NCI-H2171 (cell line): ENCODE data around the gene IGFN1.
"Not testable (repeated sequence)": the region's sequence is repeated elsewhere in the genome, so short reads cannot be mapped to it uniquely, and the experiment has no call there.

Source experiments
- DNase-seq: peaks from one replicate; lab custom pipeline; 2025; lab: John Stamatoyannopoulos, UW

Gene IGFN1

DNA sequence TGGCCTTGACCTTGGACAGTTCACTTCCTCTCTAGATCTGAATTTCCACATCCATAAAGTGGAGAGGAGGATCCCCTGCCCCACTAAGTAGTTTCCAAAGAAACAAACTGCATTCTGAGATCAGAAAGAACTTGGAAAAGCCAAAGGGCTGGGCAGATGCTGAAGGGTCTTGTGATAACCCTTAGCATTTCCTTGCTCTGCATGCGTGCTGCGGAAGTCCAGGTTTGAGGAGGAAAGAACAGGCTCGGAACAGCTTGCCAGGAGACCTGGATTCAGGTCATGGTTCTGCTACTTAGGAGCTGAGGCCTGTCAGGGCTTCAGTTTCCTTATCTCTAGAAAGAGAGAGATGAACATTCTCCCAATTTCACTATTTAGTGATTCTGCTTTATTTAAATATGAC lies 27.2 kb downstream of the IGFN1 start:
- no peak for DNase-seq

DNA sequence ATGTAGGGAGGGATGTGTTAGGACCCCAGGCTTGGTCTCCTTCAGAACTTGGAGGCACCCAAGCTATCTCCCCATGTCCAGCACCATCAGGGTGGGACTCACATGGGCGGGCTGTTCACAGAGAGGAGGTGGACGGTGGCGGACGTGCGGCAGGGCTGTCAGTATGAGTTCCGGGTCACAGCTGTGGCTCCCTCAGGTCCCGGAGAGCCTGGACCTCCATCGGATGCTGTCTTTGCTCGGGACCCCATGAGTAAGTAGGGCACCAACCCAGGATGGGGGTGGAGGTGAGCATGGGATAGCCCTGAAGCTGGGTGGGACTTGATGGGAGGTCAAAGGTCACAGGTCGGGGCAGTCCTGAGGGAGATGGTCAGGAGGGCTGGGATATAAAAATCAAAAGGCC lies 27.8 kb downstream of the IGFN1 start:
- DNase-seq, result no peak

DNA sequence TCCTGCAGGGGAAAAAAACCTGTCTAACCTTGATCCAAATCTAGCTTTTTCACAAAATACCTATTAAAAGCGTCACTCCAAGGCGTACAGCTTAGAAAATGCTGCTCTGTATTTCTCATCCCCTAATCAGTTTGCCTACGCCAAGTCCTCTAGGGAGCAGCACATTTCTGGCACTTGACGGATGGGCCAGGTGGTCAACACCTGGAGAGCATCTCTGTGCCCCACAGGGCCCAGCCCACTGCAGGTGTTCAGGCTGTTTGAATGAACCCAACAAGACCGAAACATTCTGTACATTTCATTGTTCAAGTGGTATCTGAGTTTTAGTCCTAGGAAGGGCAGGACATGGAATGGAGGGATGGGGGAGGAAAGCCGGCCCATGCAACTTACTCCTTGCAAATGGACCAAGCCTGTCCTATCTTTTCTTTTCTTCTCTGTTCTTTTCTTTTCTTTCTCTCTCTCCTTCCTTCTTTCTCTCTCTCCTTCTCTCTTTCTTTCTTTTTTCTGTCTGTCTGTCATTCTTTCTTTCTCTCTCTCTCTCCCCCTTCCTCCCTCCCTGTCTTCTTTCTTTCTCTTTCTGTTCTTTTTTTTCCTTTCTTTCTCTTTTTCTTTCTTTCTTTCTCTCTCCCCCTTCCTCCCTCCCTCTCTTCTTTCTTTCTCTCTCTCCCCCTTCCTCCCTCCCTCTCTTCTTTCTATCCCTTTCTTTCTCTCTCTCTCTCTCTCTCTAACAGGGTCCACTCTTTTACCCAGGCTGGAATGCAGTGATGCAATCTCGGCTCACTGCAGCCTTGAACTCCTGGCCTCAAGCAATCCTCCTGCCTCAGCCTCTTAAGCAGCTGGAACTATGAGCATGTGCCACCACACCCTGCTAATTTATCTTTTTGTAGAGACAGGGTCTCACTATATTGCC lies 29.1 kb downstream of the IGFN1 start:
- DNase-seq, result peak; percentile 55

DNA sequence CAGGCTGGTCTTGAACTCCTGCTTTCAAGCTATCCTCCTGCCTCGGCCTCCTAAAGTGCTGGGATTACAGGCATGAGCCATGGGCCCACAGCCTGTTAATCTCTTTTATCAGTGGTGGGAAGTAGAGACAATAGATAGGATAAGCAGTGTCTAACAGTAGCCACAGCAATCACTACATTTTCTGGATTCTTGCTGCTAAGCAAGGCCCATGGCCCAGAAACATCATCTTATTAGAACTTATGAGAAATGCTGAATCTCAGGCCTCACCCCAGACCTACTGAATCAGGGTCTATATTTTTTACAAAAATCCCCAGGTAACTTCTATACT lies 29.7 kb downstream of the IGFN1 start:
- no peak for DNase-seq

DNA sequence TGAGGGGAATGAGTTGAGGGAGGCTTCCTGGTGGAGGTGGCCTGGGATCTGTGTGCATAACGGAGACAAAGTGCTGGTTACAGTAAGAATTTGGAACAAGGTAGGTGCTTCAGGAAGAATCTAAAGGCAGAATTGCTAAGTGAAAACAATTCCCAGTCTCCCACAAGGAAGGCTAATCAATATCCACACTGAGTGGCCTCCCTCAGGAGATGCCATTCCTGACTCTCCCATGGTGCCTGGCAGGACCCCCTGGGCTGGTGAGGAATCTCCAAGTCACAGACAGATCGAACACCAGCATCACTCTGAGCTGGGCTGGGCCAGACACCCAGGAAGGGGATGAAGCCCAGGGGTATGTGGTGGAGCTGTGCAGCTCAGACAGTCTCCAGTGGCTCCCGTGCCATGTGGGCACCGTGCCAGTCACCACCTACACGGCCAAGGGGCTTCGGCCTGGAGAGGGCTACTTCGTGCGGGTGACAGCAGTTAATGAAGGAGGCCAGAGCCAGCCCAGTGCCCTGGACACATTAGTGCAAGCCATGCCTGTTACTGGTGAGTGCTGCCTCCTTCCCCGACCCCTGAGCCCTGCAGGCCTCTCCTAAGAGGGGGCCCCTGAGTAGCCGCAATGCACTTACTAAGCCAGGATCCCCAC lies 30.7 kb downstream of the IGFN1 start:
- no peak for DNase-seq

DNA sequence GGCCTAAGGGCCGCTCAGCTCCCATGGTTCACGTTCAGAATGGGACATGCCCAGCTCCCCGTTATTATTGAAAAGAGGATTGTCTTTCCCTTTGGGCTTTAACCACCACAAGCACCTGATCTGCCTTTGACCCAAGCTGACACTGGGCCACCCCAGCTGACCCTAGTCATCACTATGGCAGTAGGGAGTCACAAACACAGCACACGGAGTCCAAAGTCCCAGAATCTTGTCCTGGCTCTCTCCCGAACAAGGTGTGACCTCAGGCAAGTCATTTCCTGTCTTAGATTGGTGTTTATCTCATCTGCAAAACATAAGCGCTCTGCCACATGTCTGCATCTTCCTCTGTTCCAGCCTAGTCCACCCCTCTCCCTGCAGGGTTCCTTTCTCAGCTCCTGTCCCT lies 31.5 kb downstream of the IGFN1 start:
- no peak for DNase-seq

DNA sequence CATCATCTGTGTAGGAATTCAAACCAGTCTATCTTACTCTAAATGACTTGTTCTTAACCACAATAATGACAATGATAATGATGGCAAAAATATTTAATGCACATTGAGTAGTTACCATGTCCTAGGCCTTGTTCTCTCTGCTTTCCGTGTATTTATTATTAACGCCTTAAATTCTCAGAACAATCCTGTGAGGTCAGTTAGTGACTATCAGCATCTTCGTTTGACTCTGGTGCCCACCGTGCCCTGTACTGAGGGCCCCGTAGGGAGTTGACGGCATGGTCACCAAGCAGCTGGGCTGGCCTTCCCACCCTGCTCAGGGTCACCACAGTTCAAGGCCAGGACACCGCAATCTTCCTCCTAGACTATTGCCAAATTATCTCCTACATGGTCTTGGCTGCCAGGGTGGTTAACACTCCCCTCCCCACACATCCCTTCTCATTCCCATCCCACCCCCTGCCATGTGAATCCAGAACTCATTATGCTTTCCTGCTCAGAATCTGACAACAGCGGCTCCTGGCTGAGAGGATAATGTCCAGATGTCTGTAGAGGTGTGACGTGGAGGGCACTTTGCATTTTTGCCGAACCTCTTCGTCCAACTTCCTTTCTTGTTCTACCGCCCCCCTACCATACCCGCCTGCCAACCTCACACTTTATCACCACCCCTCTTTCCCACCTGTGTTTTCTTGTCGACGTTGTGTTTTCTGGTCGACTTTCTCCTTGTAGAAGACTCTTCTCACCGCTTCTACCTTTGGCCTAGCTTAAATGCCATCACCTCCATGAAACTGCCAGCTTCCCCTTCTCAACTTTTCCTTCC lies 33.4 kb downstream of the IGFN1 start:
- DNase-seq, result no peak

DNA sequence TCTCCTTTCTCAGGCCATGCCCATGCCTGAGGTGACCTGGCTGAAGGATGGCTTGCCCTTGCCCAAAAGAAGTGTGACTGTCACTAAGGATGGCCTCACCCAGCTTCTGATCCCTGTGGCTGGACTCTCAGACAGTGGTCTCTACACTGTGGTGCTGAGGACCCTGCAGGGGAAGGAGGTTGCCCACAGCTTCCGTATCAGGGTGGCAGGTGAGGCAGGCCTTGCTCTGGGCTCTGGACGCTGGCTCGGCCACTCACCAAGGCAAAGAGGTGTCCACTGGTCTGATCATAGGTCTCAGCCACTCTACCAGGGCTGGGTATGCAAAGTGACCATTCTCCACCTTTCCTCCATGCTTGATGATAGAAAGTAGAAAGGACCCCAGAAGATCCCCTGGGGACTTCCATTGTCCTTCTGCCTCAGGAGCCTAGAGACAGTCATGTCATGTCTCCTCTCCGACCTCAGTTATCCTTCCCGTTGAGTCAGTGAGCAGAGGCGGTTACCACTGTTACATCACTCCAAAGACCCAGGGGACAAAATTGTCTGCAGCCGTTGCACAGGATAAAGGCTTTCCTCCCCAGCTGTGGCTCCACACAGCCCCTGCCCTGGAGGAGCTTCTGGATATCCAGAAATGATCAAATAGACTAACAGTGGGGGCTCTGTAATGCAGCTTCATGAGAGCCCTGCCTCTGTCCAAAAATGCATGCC lies 34.2 kb downstream of the IGFN1 start:
- DNase-seq, result no peak

DNA sequence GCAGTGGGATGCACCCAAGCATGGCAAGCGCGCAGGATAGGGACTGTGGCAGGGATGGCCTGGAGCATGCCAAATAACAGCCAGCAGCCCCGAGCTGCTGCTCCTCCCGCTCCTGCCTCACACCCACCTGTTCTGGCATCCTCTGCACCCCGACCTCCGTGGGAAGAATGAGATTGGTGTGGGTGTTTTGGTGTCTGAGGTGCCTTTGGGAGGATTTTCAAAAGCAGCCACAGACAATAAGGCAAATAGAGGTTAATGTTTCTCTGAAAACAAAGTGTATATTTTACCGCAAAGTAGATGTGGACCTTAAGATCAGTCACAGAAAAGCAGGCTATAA lies 35.5 kb downstream of the IGFN1 start:
- DNase-seq, result no peak

DNA sequence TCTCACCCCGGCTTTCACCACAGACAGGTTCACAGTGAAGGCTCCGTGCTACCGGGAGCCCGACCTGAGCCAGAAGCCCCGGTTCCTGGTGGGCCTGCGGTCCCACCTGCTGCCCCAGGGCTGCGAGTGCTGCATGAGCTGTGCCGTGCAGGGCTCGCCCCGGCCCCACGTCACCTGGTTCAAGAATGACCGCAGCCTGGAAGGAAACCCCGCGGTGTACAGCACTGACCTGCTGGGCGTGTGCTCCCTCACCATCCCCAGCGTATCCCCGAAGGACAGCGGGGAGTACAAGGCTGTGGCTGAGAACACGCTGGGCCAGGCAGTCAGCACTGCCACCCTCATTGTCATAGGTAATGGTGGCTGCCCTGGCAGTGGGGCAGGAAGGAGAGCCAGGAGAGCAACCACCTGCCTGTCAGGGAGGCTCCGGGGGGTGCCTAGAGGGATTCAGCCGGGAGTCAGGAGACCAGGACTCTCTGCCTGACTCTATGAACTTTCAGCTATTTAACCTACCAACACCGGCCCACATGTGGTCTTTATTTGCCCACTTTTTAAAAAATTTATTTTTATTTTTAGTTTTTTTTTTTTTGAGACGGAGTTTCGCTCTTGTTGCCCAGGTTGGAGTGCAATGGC lies 36.4 kb downstream of the IGFN1 start:
- no peak for DNase-seq

DNA sequence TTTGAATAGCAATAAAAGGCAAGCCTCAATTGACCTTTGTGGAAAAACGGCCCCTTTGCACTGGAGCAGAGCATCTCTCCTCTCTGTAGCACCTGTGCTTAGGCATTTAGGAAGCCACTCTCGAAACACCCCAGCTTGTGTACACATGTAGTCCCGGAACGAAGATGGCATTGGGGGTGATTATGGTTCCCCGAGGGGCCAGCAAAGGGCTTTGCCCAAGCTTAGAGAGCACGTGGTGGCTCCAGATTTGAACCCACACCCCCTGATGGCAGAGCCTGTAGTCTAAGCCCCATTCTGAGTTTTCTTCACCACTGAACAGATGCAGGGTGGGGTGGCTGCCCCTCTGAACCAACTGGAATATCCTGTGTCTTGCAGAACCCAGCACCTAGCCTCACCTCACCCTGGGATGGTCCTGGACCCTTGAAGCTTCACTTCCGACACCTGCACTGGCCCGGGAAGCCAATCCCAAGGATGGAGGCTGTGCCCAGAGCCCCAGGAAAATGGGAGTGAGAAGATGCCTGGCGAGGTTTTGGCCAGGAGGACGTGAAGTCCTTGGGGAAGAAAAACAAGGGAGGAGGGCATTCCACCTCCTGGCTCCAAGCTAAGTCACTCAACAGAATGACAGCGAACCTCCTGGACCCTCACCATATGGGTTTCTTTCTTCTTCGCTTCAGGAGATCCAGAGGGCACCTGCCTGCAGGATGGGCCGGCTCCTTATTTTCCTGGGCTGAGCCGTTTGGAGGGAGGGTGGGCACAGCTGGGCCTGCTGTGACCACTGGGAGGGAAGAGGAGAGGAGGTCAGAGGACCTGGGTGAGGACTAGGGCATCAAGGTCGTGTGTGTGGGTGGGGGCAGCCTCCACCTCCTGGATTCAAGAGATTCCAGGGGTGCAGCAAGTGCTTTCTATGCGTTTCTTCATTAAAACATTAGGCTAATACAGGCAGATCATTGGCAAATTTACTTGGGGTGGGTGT lies 37.7 kb downstream of the IGFN1 start:
- no peak for DNase-seq

DNA sequence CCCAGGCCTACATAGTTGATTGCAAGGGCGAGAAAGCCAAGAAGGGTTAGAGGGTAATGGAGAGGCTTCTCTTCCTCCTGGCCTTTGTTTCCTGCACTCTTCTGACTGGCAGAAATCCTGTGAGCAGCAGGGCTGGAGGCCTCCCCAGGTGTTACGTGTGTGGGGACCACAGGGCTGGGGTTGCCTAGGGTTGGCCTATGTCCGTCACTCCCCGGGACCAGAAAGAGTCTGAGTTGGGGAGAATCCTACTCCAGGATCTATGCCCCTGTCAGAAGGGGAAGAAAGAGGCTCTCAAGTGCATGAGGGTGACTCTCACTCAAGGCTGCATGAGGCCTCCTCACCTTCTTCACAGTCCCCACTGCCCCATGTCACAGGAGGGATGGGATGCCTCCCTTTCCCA lies 38.5 kb downstream of the IGFN1 start:
- DNase-seq, result no peak

DNA sequence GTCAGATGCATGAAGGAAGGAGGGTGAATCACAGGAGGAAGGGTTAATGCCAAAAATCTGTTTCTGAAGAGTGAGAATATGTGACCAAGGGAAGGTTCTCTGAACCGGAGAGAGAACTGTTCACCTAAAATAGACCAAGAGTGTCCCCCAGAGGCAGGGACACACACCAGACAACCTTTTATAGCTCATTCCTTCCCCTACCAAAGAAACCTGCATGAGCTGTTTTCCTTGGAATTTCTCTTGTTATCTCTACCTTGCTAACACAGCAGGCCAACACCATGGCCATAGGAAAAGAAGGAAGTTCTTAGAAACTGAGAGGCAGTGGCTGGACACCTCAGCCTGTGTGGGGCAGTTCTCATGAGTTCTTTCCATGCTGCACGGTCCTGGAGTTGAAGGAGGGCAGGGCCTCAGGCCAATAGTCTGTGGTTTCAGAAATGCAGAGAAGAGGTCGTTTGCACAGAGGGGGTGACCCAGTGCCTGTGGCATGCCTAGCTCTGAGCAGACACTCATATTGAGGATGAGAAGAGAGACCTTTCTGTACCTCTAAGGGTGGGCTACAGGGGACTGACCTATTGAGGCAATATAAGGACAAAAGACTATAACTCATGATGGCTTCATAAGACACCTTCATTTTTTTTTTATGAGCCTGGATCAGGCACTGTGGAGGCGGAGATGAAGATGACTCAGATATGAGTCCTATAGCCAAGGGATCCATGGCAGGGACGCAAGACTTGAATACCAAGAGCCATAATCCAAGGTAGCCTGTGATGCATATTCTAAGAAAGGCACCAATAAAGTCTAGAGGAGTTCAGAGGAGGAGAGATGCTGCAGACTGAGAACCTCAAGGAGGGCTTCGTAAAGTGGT lies 39.4 kb downstream of the IGFN1 start:
- no peak for DNase-seq

DNA sequence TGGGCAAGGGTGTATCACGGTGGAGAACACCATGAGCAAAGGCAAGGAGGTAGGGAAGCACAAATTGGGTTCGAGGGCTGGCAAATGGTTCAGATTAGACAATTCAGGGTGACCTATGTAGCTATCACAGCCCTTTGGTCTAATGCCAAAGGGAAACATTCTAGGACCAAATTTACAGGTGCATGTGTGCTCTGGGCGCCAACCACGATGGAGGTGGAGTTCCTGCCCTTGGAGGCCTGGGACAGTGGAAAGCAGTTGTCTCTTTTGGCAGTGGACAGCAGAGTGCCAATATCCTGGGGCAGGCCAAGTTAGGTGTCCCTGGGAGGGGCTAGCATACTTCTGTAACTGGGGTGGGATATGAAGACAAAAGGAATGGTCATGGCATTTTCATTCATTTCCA lies 40.1 kb downstream of the IGFN1 start:
- DNase-seq, result no peak

DNA sequence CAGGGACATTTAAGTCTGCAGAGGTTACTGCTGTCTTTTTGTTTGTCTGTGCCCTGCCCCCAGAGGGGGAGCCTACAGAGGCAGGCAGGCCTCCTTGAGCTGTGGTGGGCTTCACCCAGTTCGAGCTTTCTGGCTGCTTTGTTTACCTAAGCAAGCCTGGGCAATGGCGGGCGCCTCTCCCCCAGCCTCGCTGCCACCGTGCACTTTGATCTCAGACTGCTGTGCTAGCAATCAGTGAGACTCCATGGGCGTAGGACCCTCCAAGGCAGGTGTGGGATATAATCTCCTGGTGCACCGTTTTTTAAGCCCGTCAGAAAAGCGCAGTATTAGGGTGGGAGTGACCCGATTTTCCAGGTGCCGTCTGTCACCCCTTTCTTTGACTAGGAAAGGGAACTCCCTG lies 49.0 kb downstream of the IGFN1 start:
- not testable (repeated sequence) for DNase-seq

DNA sequence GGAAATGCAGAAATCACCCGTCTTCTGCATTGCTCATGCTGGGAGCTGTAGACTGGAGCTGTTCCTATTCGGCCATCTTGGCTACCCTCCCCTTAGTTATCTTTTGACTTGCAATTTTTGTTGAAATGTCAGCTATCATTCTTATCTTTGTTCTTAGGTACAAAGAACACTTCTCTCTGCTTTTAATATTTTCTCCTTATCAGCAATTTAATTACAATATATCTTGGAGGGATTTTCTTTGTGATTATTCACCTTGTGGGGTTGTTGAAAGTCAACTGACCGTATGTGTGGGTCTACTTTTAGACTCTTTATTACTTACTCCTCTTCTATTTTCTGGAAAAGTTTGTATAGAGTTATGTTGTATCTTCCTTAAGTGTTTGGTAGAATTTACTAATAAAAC lies 49.5 kb downstream of the IGFN1 start:
- DNase-seq, result no peak

DNA sequence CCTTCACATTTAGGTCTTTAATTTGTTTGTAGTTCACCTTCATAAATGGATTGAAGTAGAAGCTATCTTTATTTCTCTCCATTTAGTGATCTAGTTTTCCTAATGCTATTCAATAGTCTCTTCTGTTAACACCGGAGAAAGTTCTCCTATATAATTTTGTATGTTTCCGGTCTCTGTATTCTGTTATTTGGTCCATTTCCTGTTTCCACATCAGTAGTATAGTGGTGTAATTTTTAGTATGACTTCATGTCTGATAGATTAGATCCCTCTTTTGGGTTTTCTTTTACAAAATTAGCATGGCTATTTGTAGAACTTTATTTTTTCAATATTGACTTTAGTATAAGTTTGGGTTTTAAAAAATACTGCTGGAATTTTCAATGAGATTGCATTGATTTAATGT lies 51.1 kb downstream of the IGFN1 start:
- no peak for DNase-seq

DNA sequence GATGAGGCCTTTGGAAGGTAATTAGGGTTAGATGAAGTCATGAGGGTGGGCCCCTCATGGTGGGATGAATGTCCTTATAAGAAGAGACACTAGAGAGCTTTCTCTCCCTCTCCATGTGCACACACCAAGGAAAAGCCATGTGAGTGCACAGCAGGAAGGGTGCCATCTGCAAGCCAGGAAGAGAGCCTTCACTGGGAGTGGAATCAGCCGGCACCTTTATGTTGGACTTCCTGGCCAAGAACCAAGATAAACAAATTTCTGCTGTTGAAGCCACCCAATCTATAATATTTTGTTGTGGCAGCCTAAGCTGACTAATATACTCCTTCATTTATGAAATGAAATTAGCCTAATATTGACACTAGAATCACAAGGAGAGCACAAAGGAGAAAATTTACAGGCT lies 54.5 kb downstream of the IGFN1 start:
- no peak for DNase-seq

DNA sequence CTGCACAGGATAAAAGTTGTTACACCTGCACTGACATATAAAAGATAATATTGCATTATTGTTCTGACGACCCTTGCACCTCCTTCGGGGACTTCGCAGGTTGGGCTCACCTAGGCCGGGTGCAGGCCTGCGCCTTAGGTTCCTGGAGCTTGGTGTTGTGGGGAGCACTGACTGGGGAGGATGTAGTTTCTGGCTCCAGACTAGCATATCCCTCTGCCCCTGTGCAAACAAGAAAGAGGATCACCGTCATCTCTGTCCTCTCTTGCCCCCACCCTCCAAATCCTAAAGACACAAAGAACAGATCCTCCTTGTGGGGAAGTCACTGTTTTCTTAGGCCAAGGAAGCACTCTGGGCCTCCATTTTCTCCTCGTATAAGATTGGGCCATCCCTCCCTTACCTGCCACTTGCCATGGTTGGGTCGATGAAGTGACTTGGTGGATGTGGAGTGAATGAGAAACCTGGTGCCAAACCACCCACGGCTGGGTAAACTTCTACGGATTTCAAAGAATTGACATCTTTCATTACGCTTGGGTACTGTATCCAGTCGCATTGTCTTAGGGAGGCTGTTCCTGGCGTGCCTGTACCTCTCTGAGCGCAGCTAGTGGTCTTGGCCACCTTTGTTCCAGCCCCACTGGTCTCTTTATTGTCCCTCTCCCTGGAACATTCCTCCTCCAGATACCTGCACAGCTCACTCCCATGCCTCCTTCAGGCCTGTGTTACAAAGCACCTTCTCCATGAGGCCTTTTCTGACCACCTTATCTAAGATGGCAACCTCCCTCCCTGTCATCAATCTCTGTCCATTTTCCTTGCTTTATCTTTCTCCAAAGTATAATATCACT lies 58.3 kb downstream of the IGFN1 start:
- no peak for DNase-seq
